ENCODE data around the gene IGSF21. TPM values are rescaled to one million over a fixed set of nuclear protein-coding genes. Genes with fewer than 3 reads are reported as not detected.

The IGSF21 gene
- total and polyA plus RNA-seq, 2 of the 8 experiments (the other 6 are each of a cell fraction or from before 2014, with no cell fraction given), result 22.5 to 28.5 TPM

DNA sequence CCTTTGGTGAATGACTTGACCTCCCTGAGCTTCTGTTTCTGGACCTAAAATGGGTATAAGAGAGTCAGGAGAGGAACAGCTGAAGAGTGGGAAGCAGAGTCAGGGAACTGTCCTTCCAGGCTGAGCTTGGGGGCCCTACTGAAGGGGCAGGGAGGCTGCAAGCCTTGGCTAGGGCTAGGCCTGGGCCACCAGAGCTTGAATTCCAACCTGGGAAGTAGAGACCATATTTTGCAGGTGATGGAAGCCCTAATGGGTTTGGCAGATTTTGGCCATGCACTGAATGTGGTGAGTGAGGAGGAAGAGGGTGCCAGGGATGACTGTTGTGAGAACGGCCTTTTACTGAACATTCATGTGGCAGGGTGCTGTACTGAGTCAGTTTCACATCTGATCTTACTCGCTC, 303.7 kb downstream of the IGSF21 start:
- H4K8ac ChIP-seq (ENCODE audit: extremely low read depth, insufficient read depth, low read length), result no peak overlapping the region
- no peaks in the 10 kb centered on the region for H3K79me2 ChIP-seq (ENCODE audit: control insufficient read depth in 1 of 2, insufficient read depth in 2 of 2, low read length in 2 of 2)
- no peaks in the 10 kb centered on the region for H3K9me3 ChIP-seq (ENCODE audit: insufficient read depth in 2 of 2, low read depth in 1 of 2, low read length in 1 of 2)
- H2BK5ac ChIP-seq (ENCODE audit: low read depth, low read length), result peak overlapping the region; percentile 83; the same call in 1 of the 2 replicates
- peak overlapping the region; percentile 88 for H2BK15ac ChIP-seq (ENCODE audit: low read length)
- H2BK120ac ChIP-seq (replicated peaks; ENCODE audit: low read depth, low read length), result no peak overlapping the region
- 95% methylated on average over 2 of the region's 2 CpGs; no CpG with 5 or more reads in 1 of the 2 experiments for WGBS, 2 experiments (ENCODE audit: extremely low coverage in 1 of 2, insufficient coverage in 1 of 2, insufficient read length in 1 of 2, insufficient replicate concordance in 2 of 2, low coverage in 1 of 2, low lambda C conversion rate in 2 of 2, missing lambda C conversion rate in 1 of 2)
- H4K91ac ChIP-seq (replicated peaks; ENCODE audit: insufficient read length, low read length), result peak overlapping the region; percentile 4
- no peak overlapping the region for H3K4me2 ChIP-seq (ENCODE audit: insufficient read depth in 1 of 2, low read depth in 2 of 2, low read length in 2 of 2)
- DNase-seq (ENCODE audit: low read depth in 1 of 2, low spot score in 2 of 2) (no peak), FAIRE-seq (no peak)
- no peak overlapping the region for H3K56ac ChIP-seq (replicated peaks; ENCODE audit: insufficient read length, low read depth, low read length)
- H4K20me1 ChIP-seq (replicated peaks in 1 of 2; ENCODE audit: control insufficient read depth in 1 of 2, insufficient read depth in 2 of 2, low read length in 2 of 2), result no peaks in the 10 kb centered on the region
- H3K4ac ChIP-seq (replicated peaks; ENCODE audit: insufficient read length, low read depth, low read length), result no peak overlapping the region
- CTCF ChIA-PET (ENCODE audit: partially characterized antibody), result interaction anchor here (0.5 to 3.7 kb wide), 4 partner anchors 10 to 125 kb away, joined by 4 to 15 read pairs (median 5); no protein-coding TSS in a partner anchor
- H3K18ac ChIP-seq (ENCODE audit: extremely low read depth, low read length), result peak overlapping the region; percentile 26; the same call in 1 of the 2 replicates
- H3K27ac ChIP-seq (ENCODE audit: low read depth, low read length), result no peak overlapping the region
- no peaks in the 10 kb centered on the region; a peak in 1 of 8 replicates for H3K36me3 ChIP-seq (ENCODE audit: control insufficient read depth in 2 of 4, insufficient read depth in 4 of 4, low read length in 3 of 4)
- no peak overlapping the region for H4K5ac ChIP-seq (ENCODE audit: insufficient read length, low read depth, low read length)
- H2BK12ac ChIP-seq (ENCODE audit: low read depth, low read length), result peak overlapping the region; percentile 95
- H2AK5ac ChIP-seq (ENCODE audit: low read depth, low read length), result peak overlapping the region; percentile 82
- H3K79me1 ChIP-seq (ENCODE audit: low read depth, low read length), result no peaks in the 10 kb centered on the region
- H2AFZ ChIP-seq (ENCODE audit: low read length), result no peak overlapping the region
- no peak overlapping the region for H3K4me3 ChIP-seq (ENCODE audit: extremely low read depth in 1 of 4, insufficient read depth in 2 of 4, low read depth in 3 of 4, low read length in 4 of 4)
- H3K23ac ChIP-seq (ENCODE audit: insufficient read length), result no peak overlapping the region
- POLR2A ChIA-PET (ENCODE audit: partially characterized antibody), result no interaction called here
- no peak overlapping the region for H3K9ac ChIP-seq (replicated peaks in 1 of 4; ENCODE audit: extremely low read depth in 1 of 4, low read depth in 3 of 4, low read length in 3 of 4)
- H3K23me2 ChIP-seq (ENCODE audit: low read depth, low read length), result no peaks in the 10 kb centered on the region
- no peak overlapping the region for H3K14ac ChIP-seq (ENCODE audit: insufficient read length)
- H3K27me3 ChIP-seq (replicated peaks in 1 of 4; ENCODE audit: control insufficient read depth in 3 of 4, extremely low read depth in 1 of 4, insufficient read depth in 3 of 4, low read length in 3 of 4), result no peaks in the 10 kb centered on the region
- H2BK20ac ChIP-seq (ENCODE audit: low read length), result peak overlapping the region; percentile 68
- peaks cover 9 to 43% (median 19%) of the 10 kb centered on the region in 4 experiments for H3K4me1 ChIP-seq (replicated peaks in 1 of 4; ENCODE audit: control insufficient read depth in 3 of 4, insufficient read depth in 4 of 4, low read length in 3 of 4)
- no peak for TF ChIP-seq EP300 (IDR thresholded peaks at IDR 0.05; ENCODE audit: borderline replicate concordance in 1 of 2, low read depth in 2 of 2, low read length in 2 of 2)
- no peak for TF ChIP-seq SAP30 (IDR thresholded peaks at IDR 0.05; ENCODE audit: insufficient read depth, insufficient replicate concordance, low read length)
- no peak for TF ChIP-seq POLR2A (IDR thresholded peaks at IDR 0.05; ENCODE audit: control extremely low read depth in 1 of 2, low read depth in 2 of 2, low read length in 2 of 2)
- no peak for TF ChIP-seq ZNF274 (IDR thresholded peaks at IDR 0.05; ENCODE audit: borderline replicate concordance, extremely low read depth, low read length)
- no peak for TF ChIP-seq SP1 (IDR thresholded peaks at IDR 0.05; ENCODE audit: low read depth, low read length)
- TF ChIP-seq ASH2L (IDR thresholded peaks at IDR 0.05; ENCODE audit: low read length), result no peak
- TF ChIP-seq MAFK (IDR thresholded peaks at IDR 0.05; ENCODE audit: low read depth, low read length), result no peak
- no peak for TF ChIP-seq EZH2 (IDR thresholded peaks at IDR 0.05; ENCODE audit: low read depth, low read length, severe bottlenecking)
- no peak for TF ChIP-seq SUZ12 (IDR thresholded peaks at IDR 0.05; ENCODE audit: low read length)
- no peak for TF ChIP-seq KDM1A (IDR thresholded peaks at IDR 0.05; ENCODE audit: borderline replicate concordance, low read length)
- TF ChIP-seq TEAD4 (IDR thresholded peaks at IDR 0.05; ENCODE audit: low read depth, low read length), result no peak
- no peak for TF ChIP-seq BCL11A (IDR thresholded peaks at IDR 0.05; ENCODE audit: low read depth in 2 of 2, low read length in 2 of 2)
- TF ChIP-seq PHF8 (conservative IDR thresholded peaks at IDR 0.05; ENCODE audit: low read depth, low read length), result no peak
- TF ChIP-seq SRF (IDR thresholded peaks at IDR 0.05; ENCODE audit: low read depth, low read length), result no peak
- TF ChIP-seq NRF1 (IDR thresholded peaks at IDR 0.05; ENCODE audit: low read depth, low read length), result no peak
